Tibial nerve (tissue), 3 donors: ENCODE results near the gene HAPLN1.

ENCODE experiments used
- POLR2A ChIP-seq, 2 donors: fragments of 450-650 bp; IDR thresholded peaks; one replicate each; pipeline ENCODE4 v1.6.1; 2017; ENCODE audit warnings: antibody characterized with exemption in 2 of 2, mild to moderate bottlenecking in 2 of 2, moderate library complexity in 2 of 2
- TF ChIP-seq, protein P1 (sequence below), 5 experiments: fragments of 200-600 bp in 3 of 5; fragments of 450-650 bp in 2 of 5; sonication (generic) in 3 of 5; IDR thresholded peaks; one replicate each; pipeline ENCODE4 v1.5.1; 2016 to 2019; ENCODE audit warnings: antibody characterized with exemption in 5 of 5, mild to moderate bottlenecking in 3 of 5, moderate library complexity in 2 of 5

GRCh38 chr5:83750749-83751148 lies 30.1 kb upstream of the HAPLN1 start:
- TF ChIP-seq, protein P1, sequence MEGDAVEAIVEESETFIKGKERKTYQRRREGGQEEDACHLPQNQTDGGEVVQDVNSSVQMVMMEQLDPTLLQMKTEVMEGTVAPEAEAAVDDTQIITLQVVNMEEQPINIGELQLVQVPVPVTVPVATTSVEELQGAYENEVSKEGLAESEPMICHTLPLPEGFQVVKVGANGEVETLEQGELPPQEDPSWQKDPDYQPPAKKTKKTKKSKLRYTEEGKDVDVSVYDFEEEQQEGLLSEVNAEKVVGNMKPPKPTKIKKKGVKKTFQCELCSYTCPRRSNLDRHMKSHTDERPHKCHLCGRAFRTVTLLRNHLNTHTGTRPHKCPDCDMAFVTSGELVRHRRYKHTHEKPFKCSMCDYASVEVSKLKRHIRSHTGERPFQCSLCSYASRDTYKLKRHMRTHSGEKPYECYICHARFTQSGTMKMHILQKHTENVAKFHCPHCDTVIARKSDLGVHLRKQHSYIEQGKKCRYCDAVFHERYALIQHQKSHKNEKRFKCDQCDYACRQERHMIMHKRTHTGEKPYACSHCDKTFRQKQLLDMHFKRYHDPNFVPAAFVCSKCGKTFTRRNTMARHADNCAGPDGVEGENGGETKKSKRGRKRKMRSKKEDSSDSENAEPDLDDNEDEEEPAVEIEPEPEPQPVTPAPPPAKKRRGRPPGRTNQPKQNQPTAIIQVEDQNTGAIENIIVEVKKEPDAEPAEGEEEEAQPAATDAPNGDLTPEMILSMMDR (IDR thresholded peaks at IDR 0.05) = no peak
- TF ChIP-seq POLR2A (IDR thresholded peaks at IDR 0.05) = no peak
